HepG2 (cell line): ENCODE results near the gene STAT1. TPM values are rescaled to one million over a fixed set of nuclear protein-coding genes. Genes with fewer than 3 reads are reported as not detected.

ENCODE experiments used
- GPN1 ChIP-seq: sonication (generic); formaldehyde crosslinking; IDR thresholded peaks from 2 replicates; pipeline ENCODE4 v1.5.1; 2020; ENCODE audit warnings: missing genetic modification reagents, borderline replicate concordance
- HDAC1 ChIP-seq: sonication (generic); formaldehyde crosslinking; IDR thresholded peaks from 2 replicates; pipeline ENCODE4 v1.5.1; 2020; ENCODE audit warnings: mild to moderate bottlenecking, missing genetic modification reagents
- HHEX ChIP-seq: IDR thresholded peaks from 2 replicates; pipeline ENCODE4 v1.6.1; 2016; ENCODE audit warnings: control low read depth
- MED8 ChIP-seq: sonication (generic); formaldehyde crosslinking; IDR thresholded peaks from 2 replicates; pipeline ENCODE4 v1.8.1; 2023; ENCODE audit warnings: mild to moderate bottlenecking, missing genetic modification reagents; ENCODE audit not compliant: insufficient replicate concordance
- MTF1 ChIP-seq: sonication (generic); formaldehyde crosslinking; IDR thresholded peaks from 2 replicates; pipeline ENCODE4 v1.5.0; 2020; ENCODE audit warnings: missing genetic modification reagents
- PCBP1 ChIP-seq: fragments of 200-400 bp; formaldehyde crosslinking; IDR thresholded peaks from 2 replicates; pipeline ENCODE4 v1.6.1; 2017; ENCODE audit warnings: mild to moderate bottlenecking, low read depth, low read length, borderline replicate concordance
- REL ChIP-seq: sonication (generic); formaldehyde crosslinking; conservative IDR thresholded peaks from 2 replicates; pipeline ENCODE4 v1.8.0; 2022; ENCODE audit warnings: mild to moderate bottlenecking, missing genetic modification reagents, moderate library complexity
- TBP ChIP-seq: sonication (generic); formaldehyde crosslinking; IDR thresholded peaks from 2 replicates; pipeline ENCODE4 v1.5.0; 2020; ENCODE audit warnings: missing genetic modification reagents
- UBTF ChIP-seq: sonication (generic); formaldehyde crosslinking; IDR thresholded peaks from 2 replicates; pipeline ENCODE4 v1.4.0; 2020; ENCODE audit warnings: mild to moderate bottlenecking, missing genetic modification reagents
- ZBTB38 ChIP-seq: sonication (generic); formaldehyde crosslinking; IDR thresholded peaks from 2 replicates; pipeline ENCODE4 v1.5.1; 2020; ENCODE audit warnings: mild to moderate bottlenecking, missing genetic modification reagents
- ZNF143 ChIP-seq: sonication (generic); formaldehyde crosslinking; IDR thresholded peaks from 2 replicates; pipeline ENCODE4 v1.4.0; 2020; ENCODE audit warnings: missing genetic modification reagents
- ZNF253 ChIP-seq: sonication (generic); formaldehyde crosslinking; IDR thresholded peaks from 2 replicates; pipeline ENCODE4 v1.8.0; 2022; ENCODE audit warnings: mild to moderate bottlenecking, missing genetic modification reagents, borderline replicate concordance
- ZNF33B ChIP-seq: sonication (generic); formaldehyde crosslinking; IDR thresholded peaks from 2 replicates; pipeline ENCODE4 v1.5.1; 2020; ENCODE audit warnings: mild to moderate bottlenecking, missing genetic modification reagents
- ZNF614 ChIP-seq: IDR thresholded peaks from 2 replicates; pipeline ENCODE4 v1.6.1; 2018; ENCODE audit warnings: missing biosample characterization, missing genetic modification reagents, inconsistent platforms, borderline replicate concordance
- polyA plus RNA-seq, 8 experiments: library from polyadenylated mRNA; depleted of rRNA in 3 of 8; stranded (reverse) in 7 of 8; unstranded in 1 of 8; fragments of >200 nt; fragmentation: Illumina TruSeq in 4 of 8; extraction: Trizol in 4 of 8; gene quantifications; 2 replicates each; pipeline versions ENCODE4 v1.2.1 to v1.2.3, GENCODE V29; 2011 to 2016; ENCODE audit warnings: low read depth in 4 of 8, missing spikeins in 1 of 8, mixed read lengths in 1 of 8; ENCODE audit not compliant: insufficient read depth in 1 of 8
- total RNA-seq, 5 experiments: library from RNA; depleted of rRNA; stranded (reverse); fragments of >200 nt; fragmentation: Illumina TruSeq; extraction: Trizol; gene quantifications; 2 replicates each; pipeline ENCODE4 v1.2.3, GENCODE V29; 2016; ENCODE audit warnings: low read depth in 1 of 5
- TF ChIP-seq, protein P1 (sequence below): IDR thresholded peaks from 2 replicates; pipeline ENCODE4 v1.6.1; 2012; ENCODE audit warnings: low read length, improper control_type of control experiment
- TF ChIP-seq, protein P2 (sequence below): IDR thresholded peaks from 2 replicates; pipeline ENCODE4 v1.6.1; 2012; ENCODE audit warnings: low read depth, low read length, improper control_type of control experiment
- TF ChIP-seq, protein P3 (sequence below): sonication (generic); formaldehyde crosslinking; IDR thresholded peaks from 2 replicates; pipeline ENCODE4 v1.4.0; 2020; ENCODE audit warnings: missing genetic modification reagents

The STAT1 gene
- total and polyA plus RNA-seq, 2 of the 13 experiments (the other 11 are each of a cell fraction or from before 2014, with no cell fraction given): 21.8 to 59.6 TPM

DNA sequence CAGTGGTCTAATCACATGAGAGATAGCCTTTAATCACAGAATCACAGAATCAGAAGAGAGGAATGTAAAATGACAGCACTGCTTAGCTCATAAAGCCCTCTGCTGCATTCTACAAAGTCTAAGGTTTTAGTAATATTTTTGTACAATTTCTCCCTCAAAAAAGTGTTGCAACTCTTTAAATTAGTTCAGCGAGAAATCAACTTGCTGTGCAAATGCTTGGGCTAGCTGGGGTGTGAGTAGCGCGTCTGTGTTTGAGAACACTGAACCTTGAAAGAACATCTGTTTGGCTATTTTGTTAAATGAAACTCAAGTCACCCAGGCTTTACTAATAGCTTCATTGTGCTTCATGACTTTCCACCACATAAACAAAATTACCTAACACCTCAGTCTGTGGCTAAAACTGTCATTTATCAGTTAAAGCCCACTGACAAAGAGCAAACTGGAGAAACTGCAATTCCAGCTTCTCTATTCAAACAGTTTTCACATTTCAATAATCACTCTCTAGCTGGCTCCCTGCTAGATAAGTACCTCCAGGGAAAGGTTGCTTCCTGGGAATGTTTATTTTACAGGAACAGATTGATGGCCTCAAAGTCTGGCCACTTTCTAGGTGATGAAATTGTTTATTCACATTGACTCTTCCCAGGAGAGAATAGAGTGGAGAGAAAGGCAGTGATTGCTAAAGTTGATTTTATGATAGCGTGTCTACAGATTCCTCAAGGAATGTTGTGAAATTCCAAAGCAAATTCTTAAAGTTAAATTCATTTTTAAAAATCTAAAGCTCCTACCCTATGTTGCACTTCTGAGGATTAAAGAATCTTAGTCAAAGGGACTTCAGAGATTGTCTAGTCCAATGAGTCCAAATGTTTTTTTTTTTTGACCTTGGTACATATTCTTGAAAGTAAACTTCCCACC, 36.0 kb upstream of the STAT1 start (continued):
- TF ChIP-seq HDAC1 (0 out of 2 replicates have a peak, but pooled peaks have one; percentile 21), MTF1 (CRISPR knock-in tag) (no peak), HHEX (CRISPR knock-in tag) (peak; percentile 67), ZNF253 (CRISPR knock-in tag) (no peak), ZNF143 (CRISPR knock-in tag) (no peak), MED8 (CRISPR knock-in tag) (no peak), REL (CRISPR knock-in tag) (no peak), UBTF (CRISPR knock-in tag) (no peak), ZBTB38 (CRISPR knock-in tag) (no peak), TBP (no peak), ZNF33B (CRISPR knock-in tag) (no peak), ZNF614 (CRISPR knock-in tag) (no peak), GPN1 (no peak), PCBP1 (no peak)
- TF ChIP-seq, protein P1, sequence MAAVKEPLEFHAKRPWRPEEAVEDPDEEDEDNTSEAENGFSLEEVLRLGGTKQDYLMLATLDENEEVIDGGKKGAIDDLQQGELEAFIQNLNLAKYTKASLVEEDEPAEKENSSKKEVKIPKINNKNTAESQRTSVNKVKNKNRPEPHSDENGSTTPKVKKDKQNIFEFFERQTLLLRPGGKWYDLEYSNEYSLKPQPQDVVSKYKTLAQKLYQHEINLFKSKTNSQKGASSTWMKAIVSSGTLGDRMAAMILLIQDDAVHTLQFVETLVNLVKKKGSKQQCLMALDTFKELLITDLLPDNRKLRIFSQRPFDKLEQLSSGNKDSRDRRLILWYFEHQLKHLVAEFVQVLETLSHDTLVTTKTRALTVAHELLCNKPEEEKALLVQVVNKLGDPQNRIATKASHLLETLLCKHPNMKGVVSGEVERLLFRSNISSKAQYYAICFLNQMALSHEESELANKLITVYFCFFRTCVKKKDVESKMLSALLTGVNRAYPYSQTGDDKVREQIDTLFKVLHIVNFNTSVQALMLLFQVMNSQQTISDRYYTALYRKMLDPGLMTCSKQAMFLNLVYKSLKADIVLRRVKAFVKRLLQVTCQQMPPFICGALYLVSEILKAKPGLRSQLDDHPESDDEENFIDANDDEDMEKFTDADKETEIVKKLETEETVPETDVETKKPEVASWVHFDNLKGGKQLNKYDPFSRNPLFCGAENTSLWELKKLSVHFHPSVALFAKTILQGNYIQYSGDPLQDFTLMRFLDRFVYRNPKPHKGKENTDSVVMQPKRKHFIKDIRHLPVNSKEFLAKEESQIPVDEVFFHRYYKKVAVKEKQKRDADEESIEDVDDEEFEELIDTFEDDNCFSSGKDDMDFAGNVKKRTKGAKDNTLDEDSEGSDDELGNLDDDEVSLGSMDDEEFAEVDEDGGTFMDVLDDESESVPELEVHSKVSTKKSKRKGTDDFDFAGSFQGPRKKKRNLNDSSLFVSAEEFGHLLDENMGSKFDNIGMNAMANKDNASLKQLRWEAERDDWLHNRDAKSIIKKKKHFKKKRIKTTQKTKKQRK: no peak
- TF ChIP-seq, protein P2, sequence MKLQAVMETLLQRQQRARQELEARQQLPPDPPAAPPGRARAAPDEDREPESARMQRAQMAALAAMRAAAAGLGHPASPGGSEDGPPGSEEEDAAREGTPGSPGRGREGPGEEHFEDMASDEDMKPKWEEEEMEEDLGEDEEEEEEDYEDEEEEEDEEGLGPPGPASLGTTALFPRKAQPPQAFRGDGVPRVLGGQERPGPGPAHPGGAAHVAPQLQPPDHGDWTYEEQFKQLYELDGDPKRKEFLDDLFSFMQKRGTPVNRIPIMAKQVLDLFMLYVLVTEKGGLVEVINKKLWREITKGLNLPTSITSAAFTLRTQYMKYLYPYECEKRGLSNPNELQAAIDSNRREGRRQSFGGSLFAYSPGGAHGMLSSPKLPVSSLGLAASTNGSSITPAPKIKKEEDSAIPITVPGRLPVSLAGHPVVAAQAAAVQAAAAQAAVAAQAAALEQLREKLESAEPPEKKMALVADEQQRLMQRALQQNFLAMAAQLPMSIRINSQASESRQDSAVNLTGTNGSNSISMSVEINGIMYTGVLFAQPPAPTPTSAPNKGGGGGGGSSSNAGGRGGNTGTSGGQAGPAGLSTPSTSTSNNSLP: peak; percentile 41; the same call in 1 of the 2 replicates
- TF ChIP-seq, protein P3, sequence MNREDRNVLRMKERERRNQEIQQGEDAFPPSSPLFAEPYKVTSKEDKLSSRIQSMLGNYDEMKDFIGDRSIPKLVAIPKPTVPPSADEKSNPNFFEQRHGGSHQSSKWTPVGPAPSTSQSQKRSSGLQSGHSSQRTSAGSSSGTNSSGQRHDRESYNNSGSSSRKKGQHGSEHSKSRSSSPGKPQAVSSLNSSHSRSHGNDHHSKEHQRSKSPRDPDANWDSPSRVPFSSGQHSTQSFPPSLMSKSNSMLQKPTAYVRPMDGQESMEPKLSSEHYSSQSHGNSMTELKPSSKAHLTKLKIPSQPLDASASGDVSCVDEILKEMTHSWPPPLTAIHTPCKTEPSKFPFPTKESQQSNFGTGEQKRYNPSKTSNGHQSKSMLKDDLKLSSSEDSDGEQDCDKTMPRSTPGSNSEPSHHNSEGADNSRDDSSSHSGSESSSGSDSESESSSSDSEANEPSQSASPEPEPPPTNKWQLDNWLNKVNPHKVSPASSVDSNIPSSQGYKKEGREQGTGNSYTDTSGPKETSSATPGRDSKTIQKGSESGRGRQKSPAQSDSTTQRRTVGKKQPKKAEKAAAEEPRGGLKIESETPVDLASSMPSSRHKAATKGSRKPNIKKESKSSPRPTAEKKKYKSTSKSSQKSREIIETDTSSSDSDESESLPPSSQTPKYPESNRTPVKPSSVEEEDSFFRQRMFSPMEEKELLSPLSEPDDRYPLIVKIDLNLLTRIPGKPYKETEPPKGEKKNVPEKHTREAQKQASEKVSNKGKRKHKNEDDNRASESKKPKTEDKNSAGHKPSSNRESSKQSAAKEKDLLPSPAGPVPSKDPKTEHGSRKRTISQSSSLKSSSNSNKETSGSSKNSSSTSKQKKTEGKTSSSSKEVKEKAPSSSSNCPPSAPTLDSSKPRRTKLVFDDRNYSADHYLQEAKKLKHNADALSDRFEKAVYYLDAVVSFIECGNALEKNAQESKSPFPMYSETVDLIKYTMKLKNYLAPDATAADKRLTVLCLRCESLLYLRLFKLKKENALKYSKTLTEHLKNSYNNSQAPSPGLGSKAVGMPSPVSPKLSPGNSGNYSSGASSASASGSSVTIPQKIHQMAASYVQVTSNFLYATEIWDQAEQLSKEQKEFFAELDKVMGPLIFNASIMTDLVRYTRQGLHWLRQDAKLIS (CRISPR knock-in tag): no peak
